ENCODE measurements around the gene LRFN4.

Gene LRFN4

DNA sequence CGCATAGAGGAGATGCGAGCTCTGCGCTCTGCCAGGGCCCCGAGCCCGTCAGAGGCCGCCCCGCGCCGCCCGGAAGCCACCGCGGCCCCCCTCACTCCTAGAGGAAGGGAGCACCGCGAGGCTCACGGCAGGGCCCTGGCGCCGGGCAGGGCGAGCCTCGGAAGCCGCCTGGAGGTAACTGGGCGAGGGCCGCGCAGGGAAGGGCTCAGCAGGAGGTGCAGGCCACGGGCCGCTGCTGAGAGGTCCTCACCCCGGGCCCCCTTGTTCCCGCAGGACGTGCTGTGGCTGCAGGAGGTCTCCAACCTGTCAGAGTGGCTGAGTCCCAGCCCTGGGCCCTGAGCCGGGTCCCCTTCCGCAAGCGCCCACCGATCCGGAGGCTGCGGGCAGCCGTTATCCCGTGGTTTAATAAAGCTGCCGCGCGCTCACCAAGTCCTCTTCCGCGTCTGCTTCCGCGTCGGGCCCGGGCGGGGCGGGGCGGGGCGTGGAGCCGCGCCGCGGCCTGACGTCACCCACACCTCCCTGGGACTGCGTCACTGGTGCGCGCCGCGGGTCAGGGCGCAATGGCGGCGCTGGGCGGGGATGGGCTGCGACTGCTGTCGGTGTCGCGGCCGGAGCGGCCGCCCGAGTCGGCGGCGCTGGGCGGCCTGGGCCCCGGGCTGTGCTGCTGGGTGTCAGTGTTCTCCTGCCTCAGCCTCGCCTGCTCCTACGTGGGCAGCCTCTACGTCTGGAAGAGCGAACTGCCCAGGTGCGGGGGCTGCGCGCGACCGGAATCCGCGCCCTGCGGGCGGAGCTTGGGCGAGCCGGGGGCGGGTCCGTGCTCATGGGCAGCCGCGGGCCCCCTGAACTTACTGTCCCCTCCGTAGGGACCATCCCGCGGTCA, 13.7 kb upstream of the LRFN4 start, which contains the start of gene RCE1:
RCE1 (plus strand) TSS at position 546 of the 880 bp plus-strand sequence; CDS start at position 561, 15 bp downstream.
- peak within 1 kb of the TSS; percentile 94 for H3K4me2 ChIP-seq (ENCODE audit: low read depth, low read length, poor library complexity, severe bottlenecking)
- peaks cover 42% of the 10 kb centered on the region for H3K79me2 ChIP-seq (ENCODE audit: insufficient read depth, low read length)
- H3K4me3 ChIP-seq (ENCODE audit: insufficient read depth, low read length, poor library complexity, severe bottlenecking) = peak within 1 kb of the TSS; percentile 89
- H3K27ac ChIP-seq (ENCODE audit: low read depth, low read length) = peak within 1 kb of the TSS; percentile 89
- no peaks in the 10 kb centered on the region for H3K9me2 ChIP-seq (replicated peaks; ENCODE audit: insufficient read depth, low read length)
- no peaks in the 10 kb centered on the region for H3K36me3 ChIP-seq (ENCODE audit: low read length)
- H3F3A ChIP-seq (ENCODE audit: insufficient read depth) = 0 out of 2 replicates have a peak, but pooled peaks cover 5% of the 10 kb centered on the region
- peak within 1 kb of the TSS; percentile 99 for H3K9ac ChIP-seq (ENCODE audit: low read length)
- no peaks in the 10 kb centered on the region for H3K27me3 ChIP-seq (ENCODE audit: low read length)
- TF ChIP-seq EZH2phosphoT487 (conservative IDR thresholded peaks at IDR 0.05; ENCODE audit: low read length) = no peak
- TF ChIP-seq, protein P1, sequence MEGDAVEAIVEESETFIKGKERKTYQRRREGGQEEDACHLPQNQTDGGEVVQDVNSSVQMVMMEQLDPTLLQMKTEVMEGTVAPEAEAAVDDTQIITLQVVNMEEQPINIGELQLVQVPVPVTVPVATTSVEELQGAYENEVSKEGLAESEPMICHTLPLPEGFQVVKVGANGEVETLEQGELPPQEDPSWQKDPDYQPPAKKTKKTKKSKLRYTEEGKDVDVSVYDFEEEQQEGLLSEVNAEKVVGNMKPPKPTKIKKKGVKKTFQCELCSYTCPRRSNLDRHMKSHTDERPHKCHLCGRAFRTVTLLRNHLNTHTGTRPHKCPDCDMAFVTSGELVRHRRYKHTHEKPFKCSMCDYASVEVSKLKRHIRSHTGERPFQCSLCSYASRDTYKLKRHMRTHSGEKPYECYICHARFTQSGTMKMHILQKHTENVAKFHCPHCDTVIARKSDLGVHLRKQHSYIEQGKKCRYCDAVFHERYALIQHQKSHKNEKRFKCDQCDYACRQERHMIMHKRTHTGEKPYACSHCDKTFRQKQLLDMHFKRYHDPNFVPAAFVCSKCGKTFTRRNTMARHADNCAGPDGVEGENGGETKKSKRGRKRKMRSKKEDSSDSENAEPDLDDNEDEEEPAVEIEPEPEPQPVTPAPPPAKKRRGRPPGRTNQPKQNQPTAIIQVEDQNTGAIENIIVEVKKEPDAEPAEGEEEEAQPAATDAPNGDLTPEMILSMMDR (IDR thresholded peaks at IDR 0.05; ENCODE audit: insufficient read depth, low read length, poor library complexity, severe bottlenecking) = no peak
- H2AFZ ChIP-seq (ENCODE audit: low read depth, low read length, severe bottlenecking) = peak within 1 kb of the TSS; percentile 95
- H4K20me1 ChIP-seq (ENCODE audit: low read depth, low read length) = no peaks in the 10 kb centered on the region
- H3K9me3 ChIP-seq (ENCODE audit: insufficient read depth, low read length) = no peaks in the 10 kb centered on the region

DNA sequence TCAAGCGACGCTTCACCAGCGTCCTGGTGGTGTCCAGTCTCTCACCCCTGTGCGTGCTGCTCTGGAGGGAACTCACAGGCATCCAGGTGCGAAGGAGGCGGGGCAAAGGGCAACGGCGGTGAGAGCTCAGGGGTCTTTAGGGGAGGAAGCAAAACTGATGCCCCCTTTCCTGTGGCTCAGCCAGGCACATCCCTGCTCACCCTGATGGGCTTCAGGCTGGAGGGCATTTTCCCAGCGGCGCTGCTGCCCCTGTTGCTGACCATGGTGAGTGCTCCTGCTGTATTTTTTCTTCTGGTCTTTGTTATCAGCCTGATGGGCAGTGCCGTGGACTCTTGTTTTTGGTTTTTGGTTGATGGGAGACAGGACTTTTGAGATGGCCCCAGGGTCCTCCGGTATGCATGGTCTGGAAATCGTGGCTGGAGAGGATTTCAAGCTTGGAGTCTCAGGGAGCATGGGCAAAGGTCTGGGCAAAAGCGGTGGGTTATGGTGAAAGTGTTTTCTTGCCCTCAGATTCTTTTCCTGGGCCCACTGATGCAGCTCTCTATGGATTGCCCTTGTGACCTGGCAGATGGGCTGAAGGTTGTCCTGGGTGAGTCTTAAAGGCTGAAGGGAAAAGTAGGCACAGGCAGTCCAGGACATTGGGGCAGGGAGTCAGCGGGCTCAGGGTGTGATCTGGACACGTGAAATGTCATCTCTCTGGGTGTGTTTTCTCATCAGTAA, 12.9 kb upstream of the LRFN4 start:
- TF ChIP-seq EZH2phosphoT487 (conservative IDR thresholded peaks at IDR 0.05; ENCODE audit: low read length) = no peak
- TF ChIP-seq, protein P1 (IDR thresholded peaks at IDR 0.05; ENCODE audit: insufficient read depth, low read length, poor library complexity, severe bottlenecking) = no peak
- 0 out of 2 replicates have a peak, but pooled peaks cover 5% of the 10 kb centered on the region for H3F3A ChIP-seq (ENCODE audit: insufficient read depth)
- H4K20me1 ChIP-seq (ENCODE audit: low read depth, low read length) = no peaks in the 10 kb centered on the region
- peak overlapping the region; percentile 99 for H3K9ac ChIP-seq (ENCODE audit: low read length)
- peak overlapping the region; percentile 89 for H3K27ac ChIP-seq (ENCODE audit: low read depth, low read length)
- H3K27me3 ChIP-seq (ENCODE audit: low read length) = no peaks in the 10 kb centered on the region
- no peaks in the 10 kb centered on the region for H3K9me3 ChIP-seq (ENCODE audit: insufficient read depth, low read length)
- H3K4me2 ChIP-seq (ENCODE audit: low read depth, low read length, poor library complexity, severe bottlenecking) = peak overlapping the region; percentile 94
- H3K79me2 ChIP-seq (ENCODE audit: insufficient read depth, low read length) = peaks cover 42% of the 10 kb centered on the region
- H3K4me3 ChIP-seq (ENCODE audit: insufficient read depth, low read length, poor library complexity, severe bottlenecking) = peak overlapping the region; percentile 89
- H3K36me3 ChIP-seq (ENCODE audit: low read length) = no peaks in the 10 kb centered on the region
- no peaks in the 10 kb centered on the region for H3K9me2 ChIP-seq (replicated peaks; ENCODE audit: insufficient read depth, low read length)
- peak overlapping the region; percentile 95 for H2AFZ ChIP-seq (ENCODE audit: low read depth, low read length, severe bottlenecking)

DNA sequence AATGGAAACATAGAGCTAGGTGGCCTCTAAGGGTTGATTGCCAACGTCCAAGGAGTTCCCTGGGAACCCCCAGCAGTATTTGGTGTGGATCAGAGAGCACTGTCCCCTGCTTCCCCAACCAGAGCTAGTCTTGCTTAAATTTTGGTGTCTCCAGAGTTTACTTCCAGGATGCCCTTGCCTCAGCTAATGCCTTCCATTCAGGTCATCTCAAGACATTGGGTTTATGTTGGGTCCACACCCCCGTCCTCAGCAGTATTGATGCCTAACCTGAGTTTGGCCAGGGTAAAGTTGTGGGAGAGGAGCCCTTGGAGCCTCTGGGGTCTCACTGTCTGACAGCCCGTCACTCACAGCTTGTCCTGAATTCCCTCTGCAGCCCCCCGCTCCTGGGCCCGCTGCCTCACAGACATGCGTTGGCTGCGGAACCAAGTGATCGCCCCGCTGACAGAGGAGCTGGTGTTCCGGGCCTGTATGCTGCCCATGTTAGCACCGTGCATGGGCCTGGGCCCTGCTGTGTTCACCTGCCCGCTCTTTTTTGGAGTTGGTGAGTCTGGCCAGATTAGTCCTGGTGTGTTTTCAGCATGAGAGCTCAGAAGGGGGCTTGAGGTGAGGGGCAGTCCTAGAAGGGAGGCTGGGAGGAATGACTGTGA, 12.2 kb upstream of the LRFN4 start:
- Histone ChIP-seq H3K27ac (ENCODE audit: low read depth, low read length) (no peak overlapping the region), H3F3A (ENCODE audit: insufficient read depth) (0 out of 2 replicates have a peak, but pooled peaks cover 5% of the 10 kb centered on the region)

More for the DNA sequence above, 12.2 kb upstream of the LRFN4 start:
- peaks cover 40% of the 10 kb centered on the region for H3K79me2 ChIP-seq (ENCODE audit: insufficient read depth, low read length)
- peak overlapping the region; percentile 99 for H3K9ac ChIP-seq (ENCODE audit: low read length)
- H3K9me2 ChIP-seq (replicated peaks; ENCODE audit: insufficient read depth, low read length) = no peaks in the 10 kb centered on the region
- peak overlapping the region; percentile 89 for H3K4me3 ChIP-seq (ENCODE audit: insufficient read depth, low read length, poor library complexity, severe bottlenecking)
- peak overlapping the region; percentile 94 for H3K4me2 ChIP-seq (ENCODE audit: low read depth, low read length, poor library complexity, severe bottlenecking)
- H3K36me3 ChIP-seq (ENCODE audit: low read length) = no peaks in the 10 kb centered on the region
- no peaks in the 10 kb centered on the region for H3K9me3 ChIP-seq (ENCODE audit: insufficient read depth, low read length)
- H3K27me3 ChIP-seq (ENCODE audit: low read length) = no peaks in the 10 kb centered on the region
- no peak overlapping the region for H2AFZ ChIP-seq (ENCODE audit: low read depth, low read length, severe bottlenecking)
- TF ChIP-seq EZH2phosphoT487 (conservative IDR thresholded peaks at IDR 0.05; ENCODE audit: low read length) = no peak
- TF ChIP-seq, protein P1 (IDR thresholded peaks at IDR 0.05; ENCODE audit: insufficient read depth, low read length, poor library complexity, severe bottlenecking) = no peak
- no peaks in the 10 kb centered on the region for H4K20me1 ChIP-seq (ENCODE audit: low read depth, low read length)
